ENCODE data around the gene C1orf159.
"Not testable (repeated sequence)": the region's sequence is repeated elsewhere in the genome, so short reads cannot be mapped to it uniquely, and the experiment has no call there.

Gene C1orf159

DNA sequence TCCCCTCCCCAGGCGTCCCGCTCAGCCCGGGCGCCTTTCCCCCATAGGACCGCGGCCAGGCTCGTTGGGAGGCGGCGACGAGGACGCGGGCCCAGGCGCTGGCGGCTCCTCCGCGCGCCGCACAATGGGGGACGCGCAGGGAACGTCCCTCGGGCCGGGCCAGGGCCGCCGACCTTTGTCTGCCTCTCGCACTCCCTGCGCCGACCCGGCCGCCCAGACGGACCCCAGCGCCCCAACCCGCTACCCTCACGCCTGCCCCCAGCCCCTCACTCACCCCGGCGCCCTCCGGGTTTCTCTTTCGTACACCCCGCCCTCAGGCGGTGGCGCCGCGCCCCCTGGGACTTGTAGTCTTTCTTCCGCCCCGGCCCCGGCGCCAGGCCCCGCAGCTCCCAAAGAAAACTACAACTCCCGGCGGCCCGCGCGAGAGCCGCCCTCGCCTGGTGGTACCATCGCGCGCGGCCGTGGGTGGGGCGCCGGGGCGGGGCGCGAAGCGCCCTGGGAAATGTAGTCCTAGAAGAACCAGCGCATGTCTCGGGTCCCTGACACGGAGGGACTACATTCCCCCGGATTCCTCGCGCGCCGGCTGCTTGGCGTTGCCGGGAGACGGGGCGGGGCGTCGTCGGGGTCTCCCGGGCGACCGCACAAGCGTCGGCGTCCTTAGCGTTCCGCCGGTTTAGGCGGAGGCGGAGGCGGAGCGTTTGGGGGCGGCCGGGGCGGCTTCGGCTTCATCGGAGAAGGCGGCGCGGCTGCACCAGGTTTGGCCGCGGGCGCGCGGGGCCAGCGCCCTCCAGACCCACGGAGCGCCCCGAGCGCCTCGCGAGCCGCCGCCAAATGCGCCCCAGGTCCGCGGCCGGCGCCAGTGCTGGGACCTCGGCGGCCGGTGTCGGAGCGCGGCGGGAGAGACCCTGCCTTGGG is at the start of gene C1orf159:
Gene C1orf159 (minus strand): TSS at position 304 of the 915 bp plus-strand sequence. CDS start 24,546 bp downstream, outside the sequence.
- DNase-seq (ENCODE audit: low read depth, low spot score) = peak; percentile 99

DNA sequence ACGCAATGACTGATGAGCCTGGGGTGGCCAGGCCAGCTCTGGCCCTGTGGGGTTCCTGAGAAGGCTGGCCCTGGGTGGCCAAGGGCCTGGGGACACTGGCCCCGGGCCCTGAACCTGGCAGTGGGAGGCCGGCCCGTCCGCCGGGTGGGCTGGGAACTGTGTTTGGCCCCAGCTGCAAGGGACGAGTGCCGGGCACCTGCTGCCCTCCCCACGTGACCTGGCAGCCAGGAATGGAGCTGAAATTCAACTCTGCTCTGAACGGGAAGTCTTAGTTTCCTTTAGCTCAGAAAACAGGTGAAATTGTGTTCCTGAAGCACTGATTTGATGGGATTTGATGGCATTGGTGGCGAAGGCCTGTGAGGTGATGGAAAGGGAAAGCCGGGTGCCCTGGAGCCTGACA is 49.6 kb upstream of the C1orf159 start:
- no peak for DNase-seq (ENCODE audit: low read depth, low spot score)

DNA sequence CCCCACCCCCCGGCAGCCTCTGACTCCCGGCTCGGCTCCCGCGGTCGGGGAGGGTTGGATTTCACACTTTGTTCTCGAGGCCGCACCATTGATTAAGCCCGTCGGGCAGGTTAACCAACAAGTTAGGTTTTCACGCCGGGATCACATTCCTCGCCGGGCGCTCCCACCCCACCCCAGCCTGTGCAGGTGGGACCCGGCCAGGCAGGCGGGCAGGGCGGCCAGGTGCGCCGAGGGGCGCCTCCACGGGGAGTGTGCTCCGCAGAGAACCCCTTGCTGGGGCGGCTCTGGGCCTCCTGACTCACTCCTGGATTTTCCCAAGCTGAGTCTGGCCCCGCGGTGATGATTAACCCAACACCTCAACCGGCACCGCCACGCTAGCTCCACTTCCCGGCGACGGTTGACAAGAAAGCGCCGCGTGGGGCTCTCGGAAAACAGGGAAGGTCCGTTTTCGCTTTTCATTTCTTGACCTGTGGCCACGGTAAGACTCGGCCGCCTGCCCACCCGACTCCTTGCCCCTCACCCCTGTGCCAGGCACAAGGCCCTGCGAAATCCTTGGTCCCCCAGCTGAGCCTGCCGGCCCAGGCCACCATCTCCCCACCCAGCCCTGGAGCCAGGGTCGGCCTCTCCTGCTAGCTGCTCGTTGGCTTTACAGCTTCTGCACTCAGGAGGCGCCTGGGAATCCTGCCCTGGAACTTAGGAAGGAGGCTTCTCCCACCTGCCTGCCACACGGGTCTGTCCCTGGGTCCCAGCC is 49.0 kb upstream of the C1orf159 start:
- peak; percentile 25 for DNase-seq (ENCODE audit: low read depth, low spot score)

DNA sequence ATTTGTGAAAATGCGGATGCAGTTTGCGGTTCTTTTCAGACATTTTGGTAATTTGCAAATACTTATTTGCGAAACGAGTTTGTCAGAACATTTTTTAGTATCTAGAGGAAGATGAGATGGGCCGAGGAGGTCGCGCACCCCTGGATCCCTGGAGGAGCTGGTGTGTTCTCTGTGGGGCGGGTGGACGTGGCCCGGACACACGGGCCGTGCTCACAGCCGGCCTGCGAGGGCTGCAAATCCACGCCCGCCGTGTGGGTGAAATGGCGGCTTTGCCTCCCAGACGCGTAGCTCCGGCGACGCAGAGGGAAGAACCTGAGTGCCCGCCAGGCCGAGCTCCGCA is 48.4 kb upstream of the C1orf159 start:
- no peak for DNase-seq (ENCODE audit: low read depth, low spot score)

DNA sequence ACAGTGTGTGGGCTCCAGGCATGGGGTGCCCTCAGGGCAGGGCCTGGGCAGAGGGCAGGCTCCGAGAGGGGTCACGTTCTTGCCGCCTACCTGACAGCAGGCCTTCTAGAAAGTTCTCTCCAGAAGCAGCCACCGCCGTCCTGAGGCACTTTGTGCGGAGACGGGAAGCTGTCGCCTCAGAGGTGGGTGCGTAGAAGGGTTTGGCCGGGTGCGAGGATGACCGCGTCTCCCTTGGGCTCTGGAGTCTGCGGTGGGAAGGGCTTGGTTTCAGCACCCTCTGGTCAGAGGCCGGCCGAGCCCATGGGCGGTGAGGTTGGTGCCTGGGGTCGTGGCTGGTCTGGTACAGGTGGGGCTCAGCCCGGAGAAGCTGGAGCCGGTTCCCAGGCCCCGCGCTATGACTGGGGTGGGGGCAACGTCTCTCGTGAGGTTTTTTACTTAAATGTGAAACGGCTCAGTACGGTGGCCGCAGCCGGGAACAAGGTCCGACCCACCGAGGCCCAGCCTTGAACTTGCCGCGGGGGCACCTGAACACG is 47.7 kb upstream of the C1orf159 start:
- DNase-seq (ENCODE audit: low read depth, low spot score) = no peak

DNA sequence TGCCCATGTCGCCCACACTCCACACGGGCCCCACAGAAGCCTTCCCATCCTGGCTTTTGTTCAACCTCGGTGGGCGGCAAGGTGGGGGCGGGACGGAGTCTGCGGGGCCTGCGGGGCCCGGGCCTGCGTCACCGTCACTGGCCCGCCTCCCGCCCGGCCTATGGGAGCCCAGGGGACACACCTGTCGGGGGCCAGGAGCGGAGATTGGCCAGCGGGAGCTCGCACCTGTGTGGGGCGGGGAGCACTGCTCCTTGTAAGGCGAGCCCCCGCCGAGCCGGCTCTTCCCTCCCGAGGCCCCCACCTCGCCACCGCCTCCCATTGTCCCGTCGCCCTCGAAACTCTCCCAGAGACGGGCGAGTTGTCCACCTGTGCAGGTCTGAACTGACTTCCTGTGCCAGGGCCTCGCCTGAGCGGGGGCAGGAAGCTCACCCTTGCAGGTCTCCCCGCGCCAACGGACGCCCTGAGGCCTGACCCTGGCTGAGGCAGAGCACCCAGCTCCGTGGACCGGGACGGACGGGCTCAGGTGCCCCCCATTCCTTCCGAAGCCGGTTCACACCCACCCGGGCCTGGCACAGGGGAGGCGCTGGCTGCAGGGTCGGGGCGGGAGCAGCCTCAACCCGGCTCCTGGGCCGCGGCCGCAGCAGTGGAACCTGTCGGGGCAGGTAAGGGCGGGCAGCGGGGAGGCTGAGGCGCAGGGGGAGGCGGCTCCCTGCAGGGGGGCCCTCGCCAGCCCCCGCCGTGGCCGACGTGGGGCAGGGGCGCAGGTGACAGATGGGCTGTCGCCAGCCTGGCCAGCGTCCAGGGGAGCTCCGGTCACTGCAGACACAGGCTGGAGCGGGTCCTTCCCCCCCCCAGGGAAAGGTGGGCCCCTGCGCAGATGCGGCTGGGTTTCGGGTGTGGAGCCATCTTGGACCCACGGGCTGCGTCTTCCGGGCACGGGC is 47.0 kb upstream of the C1orf159 start:
- no peak for DNase-seq (ENCODE audit: low read depth, low spot score)

DNA sequence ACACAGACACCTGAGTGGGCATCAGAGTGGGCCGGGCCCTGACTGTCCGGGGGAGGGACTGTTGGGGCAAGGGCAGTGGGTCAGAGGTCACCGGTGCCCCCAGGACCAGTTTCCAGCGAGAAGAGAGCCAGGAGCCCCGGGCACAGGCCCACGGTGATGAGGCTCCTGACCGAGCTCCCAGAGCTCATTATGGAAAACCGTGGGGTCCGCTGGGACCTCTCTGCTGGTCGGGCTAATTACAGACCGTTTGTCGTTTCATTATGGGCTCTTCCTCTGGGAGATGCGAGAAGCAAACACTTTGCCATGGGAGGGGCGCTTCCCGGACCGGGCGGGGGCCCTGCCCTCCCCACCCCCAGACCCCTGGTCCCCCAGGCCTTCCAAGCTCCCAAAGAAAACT is 45.8 kb upstream of the C1orf159 start:
- no peak for DNase-seq (ENCODE audit: low read depth, low spot score)

DNA sequence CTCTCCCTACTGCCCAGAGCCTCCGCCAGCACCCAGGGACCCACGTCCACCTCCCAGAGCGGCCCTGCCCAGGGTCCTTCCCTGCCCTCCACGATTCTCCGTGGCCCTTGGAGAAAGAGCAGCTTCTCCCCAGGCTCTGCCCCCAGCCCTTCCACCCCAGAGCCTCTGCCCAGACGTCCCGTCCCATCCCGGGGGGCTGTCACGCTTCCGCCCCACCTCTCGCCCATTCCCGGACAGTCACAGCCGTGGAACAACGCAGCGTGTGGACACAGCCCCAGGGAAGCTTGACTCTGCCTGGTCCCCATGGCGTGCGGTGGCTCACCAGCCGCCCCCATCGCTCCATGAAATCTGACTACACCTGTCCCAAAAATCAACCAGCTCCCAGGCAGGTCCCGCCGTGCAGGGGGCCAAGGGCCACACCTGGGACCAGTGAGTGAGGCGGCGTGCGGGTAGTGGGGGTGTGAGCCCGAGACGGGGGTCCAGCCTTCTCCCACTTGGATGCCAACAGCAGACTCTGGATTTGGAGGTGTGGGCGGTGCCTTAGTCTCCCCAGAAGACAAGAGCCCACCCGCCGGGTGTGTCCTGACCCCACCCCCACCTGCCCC is 45.3 kb upstream of the C1orf159 start:
- no peak for DNase-seq (ENCODE audit: low read depth, low spot score)

DNA sequence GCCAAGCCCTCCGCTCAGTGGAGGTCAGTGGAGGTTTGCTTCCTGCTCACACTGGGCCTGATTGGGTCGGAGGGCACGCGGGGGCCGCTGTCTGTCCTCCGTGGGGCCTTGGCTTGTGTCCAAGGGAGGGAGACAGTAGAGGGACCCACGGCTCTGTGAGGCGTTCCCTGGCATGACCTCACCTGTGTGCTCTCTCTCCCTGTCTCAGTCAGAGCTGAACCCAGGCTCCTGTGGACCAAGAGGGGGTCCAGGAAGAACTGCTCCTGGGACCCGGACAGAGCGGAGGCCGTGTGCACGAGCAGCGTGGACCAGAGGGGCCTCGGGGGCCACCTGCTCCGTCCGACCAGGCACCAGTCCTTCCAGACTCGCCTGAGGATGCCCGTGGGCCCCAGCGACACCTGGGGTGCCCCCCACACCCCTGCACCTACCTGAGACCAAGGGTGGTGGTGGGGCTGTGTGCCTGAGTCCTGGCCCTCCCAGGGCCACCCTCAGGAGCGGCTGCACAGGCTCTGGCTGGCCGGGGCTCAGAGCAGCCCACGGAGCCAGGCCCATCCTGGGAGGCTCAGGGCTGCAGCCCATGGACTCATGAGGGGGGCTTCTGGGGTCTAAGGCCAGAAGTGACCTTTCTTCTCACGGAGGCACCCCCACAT is 44.5 kb upstream of the C1orf159 start:
- no peak for DNase-seq (ENCODE audit: low read depth, low spot score)

DNA sequence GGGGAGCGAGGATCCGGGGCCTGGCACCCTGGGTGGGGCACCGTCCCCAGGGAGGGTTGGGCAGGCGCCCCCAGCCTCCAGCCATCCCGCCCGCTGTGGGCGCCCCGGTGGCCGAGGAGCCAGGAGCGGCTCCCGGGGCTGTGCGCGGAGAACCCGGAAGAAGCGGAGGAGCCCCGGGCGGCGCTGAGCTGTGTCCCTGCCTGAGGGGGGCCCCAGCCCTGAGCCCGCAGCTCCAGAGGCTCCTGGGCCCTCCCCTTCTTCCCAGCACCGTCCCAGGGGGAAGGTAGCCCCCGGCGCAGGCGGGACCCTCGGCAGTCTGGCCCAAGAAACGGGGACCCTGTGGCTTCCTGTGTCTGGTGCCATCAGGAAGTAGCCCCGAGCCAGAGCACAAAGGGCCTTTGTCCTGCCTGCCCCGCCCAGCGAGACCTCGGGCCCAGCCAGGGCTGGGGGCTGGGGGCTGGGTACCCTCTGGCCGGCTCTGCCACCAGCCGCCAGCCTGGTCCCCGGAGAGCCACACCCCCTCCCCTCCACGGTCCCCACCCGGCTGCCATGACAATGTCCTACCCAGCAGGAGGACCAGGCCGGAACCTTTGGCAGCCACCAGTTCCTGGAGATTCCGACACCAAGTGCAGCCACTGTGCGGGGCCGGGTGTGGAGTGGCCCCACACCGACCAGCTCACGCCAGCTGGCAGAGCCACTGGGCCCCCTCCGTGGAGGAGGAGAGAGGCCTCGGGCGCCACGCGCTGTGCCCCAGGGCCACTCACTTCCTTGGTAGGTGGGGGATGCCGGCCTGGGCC is 42.2 kb upstream of the C1orf159 start:
- DNase-seq (ENCODE audit: low read depth, low spot score) = peak; percentile 65

DNA sequence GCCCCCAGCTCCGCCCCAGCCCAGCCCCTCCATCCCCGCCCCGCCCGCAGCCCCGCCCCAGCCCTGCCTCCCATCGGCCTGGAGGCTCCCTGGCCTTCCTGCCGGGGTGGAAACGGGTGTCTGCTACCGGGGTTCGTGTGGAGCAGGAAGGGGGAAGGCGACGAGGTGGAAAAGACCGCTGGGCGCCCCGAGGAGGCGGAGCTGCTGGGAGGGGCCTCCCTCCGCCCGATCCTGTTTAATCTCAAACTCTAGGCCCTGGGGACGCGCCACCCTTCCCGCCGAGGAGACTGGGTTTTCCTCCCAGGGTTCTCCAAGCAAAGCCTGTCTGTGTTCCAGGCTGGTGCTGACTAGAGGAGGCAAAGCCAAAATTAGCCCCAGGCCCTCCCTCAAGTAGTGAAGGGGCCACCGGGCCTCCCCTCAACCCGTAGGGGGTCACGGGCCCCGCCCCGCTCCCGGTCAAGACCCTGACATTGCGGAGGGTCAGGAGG is 41.6 kb upstream of the C1orf159 start:
- DNase-seq (ENCODE audit: low read depth, low spot score) = peak; percentile 90

DNA sequence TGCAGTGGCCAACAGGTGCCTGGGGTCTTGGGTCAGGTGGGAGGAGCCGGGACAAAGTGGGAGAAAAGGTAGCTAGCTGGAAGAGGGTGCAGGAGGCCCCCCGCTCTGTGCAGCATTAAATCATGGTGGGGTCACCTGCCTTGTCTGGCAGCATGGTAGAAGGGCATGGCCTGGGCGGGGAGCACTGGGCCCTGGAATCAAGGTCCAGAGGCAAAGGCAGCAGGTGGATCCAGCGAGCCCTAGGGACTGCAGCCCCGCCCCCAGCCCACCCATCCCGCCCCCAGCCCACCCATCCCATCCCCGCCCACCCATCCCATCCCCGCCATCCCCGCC is 41.1 kb upstream of the C1orf159 start:
- no peak for DNase-seq (ENCODE audit: low read depth, low spot score)

DNA sequence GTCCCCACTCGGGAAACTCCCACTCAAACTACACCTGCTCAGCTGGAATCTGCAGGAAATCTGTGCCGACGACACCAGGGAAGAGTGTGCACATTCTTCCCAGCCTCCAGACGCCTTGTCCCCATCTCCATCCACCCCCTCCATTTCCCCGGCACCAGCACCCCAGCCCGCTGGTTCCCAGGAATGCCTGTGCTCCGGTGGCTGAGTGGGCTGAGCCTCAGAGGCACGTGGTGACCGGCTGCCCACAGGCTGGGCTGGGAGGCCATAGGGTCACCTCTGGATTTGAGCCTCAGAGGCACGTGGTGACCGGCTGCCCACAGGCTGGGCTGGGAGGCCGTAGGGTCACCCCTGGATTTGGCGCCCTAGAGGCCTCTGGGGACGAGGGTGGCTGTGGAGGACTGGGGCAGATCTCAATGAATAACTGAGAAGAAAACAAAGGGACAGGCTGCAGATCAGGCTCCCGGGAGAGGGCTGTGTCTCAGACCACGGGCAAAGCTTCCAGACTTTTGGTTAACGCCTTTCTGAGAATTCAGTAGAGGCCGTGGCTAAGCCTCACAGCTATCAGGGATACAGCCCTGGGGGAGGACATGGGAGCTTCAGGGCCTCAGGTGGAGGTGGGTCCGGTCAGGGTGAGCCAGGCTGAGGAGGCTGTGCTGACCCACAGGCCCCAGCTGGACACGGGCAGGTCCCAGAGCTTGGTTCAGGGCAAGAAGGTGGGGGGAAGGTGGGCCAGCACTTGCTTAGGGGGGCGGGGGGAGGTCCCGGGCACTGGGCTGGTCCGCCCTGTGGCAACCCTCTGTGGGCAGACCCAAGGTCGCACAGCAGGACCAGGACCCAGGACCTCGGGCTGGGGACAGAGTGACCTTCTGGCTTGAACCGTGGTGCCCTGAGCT is 40.5 kb upstream of the C1orf159 start:
- no peak for DNase-seq (ENCODE audit: low read depth, low spot score)

DNA sequence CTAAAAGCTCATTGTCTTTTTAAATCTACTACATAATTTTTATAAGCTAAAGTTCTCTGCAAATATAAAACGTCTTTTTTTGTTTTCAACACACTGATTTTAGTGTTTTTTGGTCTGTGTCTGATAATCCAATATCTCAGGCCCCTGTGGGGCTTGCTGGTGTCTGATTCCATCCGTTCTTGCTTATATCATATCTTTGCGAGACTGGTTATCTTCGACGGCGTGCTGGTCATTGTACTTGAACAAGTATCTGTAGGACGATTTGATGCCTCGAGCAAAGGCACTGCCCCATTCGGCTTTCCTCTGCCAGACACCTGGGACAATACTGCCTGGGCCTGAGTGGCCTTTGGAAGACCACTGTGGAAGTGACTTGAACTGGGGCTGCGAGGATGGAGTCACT is 39.4 kb upstream of the C1orf159 start:
- no peak for DNase-seq (ENCODE audit: low read depth, low spot score)

DNA sequence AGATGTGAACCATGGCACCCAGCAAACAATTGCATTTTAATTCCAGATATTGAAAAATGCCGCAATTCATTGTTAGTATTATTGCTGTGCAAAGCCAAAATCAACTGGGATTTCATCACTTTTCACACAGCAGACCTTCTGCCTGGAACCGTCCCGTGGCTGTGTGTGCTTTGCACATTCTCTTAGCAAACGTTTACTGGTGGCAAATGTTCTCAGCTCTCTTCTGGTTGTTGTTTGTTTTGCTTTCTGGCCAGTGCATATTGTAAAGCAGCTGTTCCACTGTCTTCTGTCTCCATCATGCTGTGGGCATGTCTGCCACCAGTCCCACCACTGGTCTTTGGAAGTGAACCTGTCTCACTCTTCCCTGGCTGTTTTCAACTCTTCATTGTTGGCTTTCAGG is 38.0 kb upstream of the C1orf159 start:
- DNase-seq (ENCODE audit: low read depth, low spot score) = no peak

DNA sequence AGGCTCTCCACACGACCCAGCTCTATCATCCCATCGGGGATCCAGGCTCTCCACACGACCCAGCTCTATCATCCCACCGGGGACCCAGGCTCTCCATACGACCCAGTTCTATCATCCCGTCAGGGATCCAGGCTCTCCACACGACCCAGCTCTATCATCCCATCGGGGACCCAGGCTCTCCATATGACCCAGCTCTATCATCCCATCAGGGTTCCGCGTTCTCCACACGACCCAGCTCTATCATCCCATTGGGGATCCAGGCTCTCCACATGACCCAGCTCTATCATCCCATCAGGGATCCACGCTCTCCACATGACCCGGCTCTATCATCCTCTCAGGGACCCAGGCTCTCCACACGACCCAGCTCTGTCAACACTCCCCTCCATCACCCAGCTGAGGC is 37.3 kb upstream of the C1orf159 start:
- not testable (repeated sequence) for DNase-seq (ENCODE audit: low read depth, low spot score)

DNA sequence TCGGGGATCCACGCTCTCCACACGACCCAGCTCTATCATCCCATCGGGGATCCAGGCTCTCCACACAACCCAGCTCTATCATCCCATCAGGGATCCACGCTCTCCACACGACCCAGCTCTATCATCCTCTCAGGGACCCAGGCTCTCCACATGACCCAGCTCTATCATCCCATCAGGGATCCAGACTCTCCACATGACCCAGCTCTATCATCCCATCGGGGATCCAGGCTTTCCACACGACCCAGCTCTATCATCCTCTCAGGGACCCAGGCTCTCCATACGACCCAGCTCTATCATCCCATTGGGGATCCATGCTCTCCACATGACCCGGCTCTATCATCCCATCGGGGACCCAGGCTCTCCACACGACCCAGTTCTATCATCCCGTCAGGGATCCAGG is 36.5 kb upstream of the C1orf159 start:
- DNase-seq (ENCODE audit: low read depth, low spot score) = not testable (repeated sequence)

DNA sequence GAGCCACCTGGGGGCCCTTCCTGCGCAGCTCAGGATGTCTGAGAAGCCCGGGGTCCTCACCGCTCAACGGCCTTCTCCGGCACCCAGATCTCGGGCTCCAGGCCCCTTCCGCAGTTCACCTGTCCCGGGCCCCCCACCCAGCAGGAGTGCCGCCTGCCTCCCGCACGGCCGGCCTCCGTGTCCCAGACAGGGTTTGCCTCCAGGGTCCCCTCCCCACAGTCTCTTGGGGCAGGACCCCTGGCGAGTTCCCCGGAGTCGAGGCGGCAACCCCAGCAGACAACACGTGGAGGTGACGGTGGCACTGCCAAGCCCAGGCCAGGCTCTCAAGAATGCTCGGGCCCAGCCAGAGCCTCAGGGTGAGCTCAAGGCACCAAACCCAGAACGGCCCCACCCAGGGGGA is 35.4 kb upstream of the C1orf159 start:
- DNase-seq (ENCODE audit: low read depth, low spot score) = no peak

DNA sequence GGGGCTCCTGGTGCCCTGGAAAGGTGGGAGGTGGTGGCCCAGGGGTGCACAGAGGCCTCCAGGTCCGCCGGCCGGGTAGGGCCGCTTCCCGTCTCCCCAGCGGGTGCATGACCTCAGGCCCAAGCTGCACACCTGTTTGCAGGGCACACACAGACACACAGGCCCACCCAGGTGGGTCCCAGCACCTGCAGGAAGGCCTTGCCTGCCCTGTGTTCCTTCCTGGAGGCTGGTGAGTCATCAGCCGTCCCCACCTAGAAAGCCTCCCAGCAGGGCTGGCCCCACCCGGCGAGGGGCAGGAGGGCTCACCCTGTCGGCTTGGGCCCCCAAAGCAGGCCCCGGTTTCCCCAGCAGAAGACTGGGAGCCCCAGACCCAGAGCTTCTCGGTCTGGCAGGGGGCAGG is 34.2 kb upstream of the C1orf159 start:
- DNase-seq (ENCODE audit: low read depth, low spot score) = no peak

Data from astrocyte of the hippocampus (primary cell).